GM12892 (cell line): Measurements from ENCODE around the gene ARSD. TPM values are rescaled to one million over a fixed set of nuclear protein-coding genes. Genes with fewer than 3 reads are reported as not detected.
"Not testable (repeated sequence)": the region's sequence is repeated elsewhere in the genome, so short reads cannot be mapped to it uniquely, and the experiment has no call there.

Experiments used
- DNase-seq: peaks from one replicate; pipeline ENCODE4 v3.0.0; 2011; ENCODE audit not compliant: insufficient read length
- FAIRE-seq: peaks from 2 replicates; lab custom pipeline; 2011; peaks lifted over from hg19 to GRCh38; lab: Jason Lieb, UNC
- POLR2A ChIP-seq: IDR thresholded peaks from 2 replicates; pipeline ENCODE4 v1.6.1; 2011; ENCODE audit warnings: low read depth, low read length, control low read depth
- POLR2AphosphoS5 ChIP-seq: IDR thresholded peaks from 2 replicates; pipeline ENCODE4 v1.6.1; 2011; ENCODE audit warnings: low read depth, low read length, control low read depth
- TAF1 ChIP-seq: IDR thresholded peaks from 2 replicates; pipeline ENCODE4 v1.6.1; 2011; ENCODE audit warnings: low read depth, mild to moderate bottlenecking, control low read depth, low read length, borderline replicate concordance
- polyA plus RNA-seq: library from polyadenylated mRNA; unstranded; fragments of >200 nt; gene quantifications from one replicate; pipeline ENCODE4 v1.2.1, GENCODE V29; 2012; ENCODE audit warnings: missing spikeins, inconsistent platforms; ENCODE audit not compliant: missing spikeins

Gene ARSD
- polyA plus RNA-seq, result 0.78 TPM

GRCh38 chrX:2928583-2929434 is at the start of gene ARSD:
Gene ARSD, minus strand, starts transcription at chrX:2929339. Its CDS starts 64 bp downstream, at chrX:2929275.
- TF ChIP-seq POLR2A, result peak; percentile 56; the same call in 1 of the 2 replicates
- TF ChIP-seq POLR2AphosphoS5, result no peak
- DNase-seq (peak; percentile 30), FAIRE-seq (no peak)

GRCh38 chrX:2978639-2979038 is 49.5 kb upstream of the ARSD start:
- not testable (repeated sequence) for DNase-seq, FAIRE-seq

GRCh38 chrX:2974961-2975360 is 45.8 kb upstream of the ARSD start:
- DNase-seq (no peak), FAIRE-seq (no peak)
- TF ChIP-seq TAF1, result no peak
- no peak for TF ChIP-seq POLR2AphosphoS5
- no peak for TF ChIP-seq POLR2A

- DNase-seq, result no peak
- FAIRE-seq, result no peak
- TF ChIP-seq TAF1, result no peak
- TF ChIP-seq POLR2AphosphoS5, result no peak
- no peak for TF ChIP-seq POLR2A
Measured at GRCh38 chrX:2972391-2972790, 43.3 kb upstream of the ARSD start.

GRCh38 chrX:2969021-2969420 is 39.9 kb upstream of the ARSD start:
- DNase-seq (no peak), FAIRE-seq (no peak)
- TF ChIP-seq POLR2A, result no peak
- no peak for TF ChIP-seq POLR2AphosphoS5
- TF ChIP-seq TAF1, result no peak

- no peak for FAIRE-seq
- TF ChIP-seq TAF1, result no peak
- no peak for TF ChIP-seq POLR2A
- no peak for TF ChIP-seq POLR2AphosphoS5
- no peak for DNase-seq
Measured at GRCh38 chrX:2967998-2968909, 39.1 kb upstream of the ARSD start.

- TF ChIP-seq TAF1 (no peak), POLR2A (no peak), POLR2AphosphoS5 (no peak)
- FAIRE-seq, result no peak
Measured at GRCh38 chrX:2967584-2967983, 38.4 kb upstream of the ARSD start.

GRCh38 chrX:2967012-2967411 is 37.9 kb upstream of the ARSD start:
- DNase-seq, result no peak
- no peak for FAIRE-seq
- no peak for TF ChIP-seq POLR2A
- TF ChIP-seq POLR2AphosphoS5, result no peak
- no peak for TF ChIP-seq TAF1

More at GRCh38 chrX:2967584-2967983, 38.4 kb upstream of the ARSD start:
- DNase-seq, result no peak

GRCh38 chrX:2965965-2966364 is 36.8 kb upstream of the ARSD start:
- TF ChIP-seq POLR2AphosphoS5, result no peak
- no peak for TF ChIP-seq POLR2A
- TF ChIP-seq TAF1, result no peak
- FAIRE-seq (no peak), DNase-seq (no peak)

- FAIRE-seq, DNase-seq: not testable (repeated sequence)
Measured at GRCh38 chrX:2963992-2964794, 35.1 kb upstream of the ARSD start.

- FAIRE-seq, DNase-seq: not testable (repeated sequence)
Measured at GRCh38 chrX:2963449-2963848, 34.3 kb upstream of the ARSD start.

GRCh38 chrX:2962381-2962780 is 33.2 kb upstream of the ARSD start:
- FAIRE-seq, result no peak
- no peak for TF ChIP-seq TAF1
- TF ChIP-seq POLR2AphosphoS5, result no peak
- no peak for TF ChIP-seq POLR2A
- no peak for DNase-seq
